GM10248 (cell line): Measurements from ENCODE around the gene C10orf90.

Experiments used
- CTCF ChIA-PET: fragments of 300-600 bp; sonication (Branson Sonifier 250); formaldehyde crosslinking; extraction: SDS; loops from one replicate; lab custom pipeline; 2021; ENCODE audit warnings: antibody characterized with exemption; lab: Yijun Ruan, JAX
- POLR2A ChIA-PET: fragments of 350-650 bp; sonication (Branson Sonifier 250); formaldehyde crosslinking; extraction: SDS; loops from one replicate; lab custom pipeline; 2020; ENCODE audit warnings: antibody characterized with exemption; lab: Yijun Ruan, JAX
- DNase-seq: peaks from one replicate; pipeline ENCODE4 v3.0.0; 2012; ENCODE audit errors: extremely low spot score
- CTCF ChIP-seq: IDR thresholded peaks from 2 replicates; pipeline ENCODE4 v1.5.1; 2012; ENCODE audit warnings: mild to moderate bottlenecking, low read depth; ENCODE audit errors: extremely low read depth, missing control alignments, control extremely low read depth

C10orf90 gene

GRCh38 chr10:126499744-126500143 is 170.7 kb downstream of the C10orf90 start:
- no peak for DNase-seq
- no peak for TF ChIP-seq CTCF
- ChIA-PET POLR2A (no interaction called here), CTCF (no interaction called here)

- ChIA-PET POLR2A (no interaction called here), CTCF (interaction anchor here (1.4 kb wide), 1 partner anchor 30 kb away, joined by 3 read pairs; no protein-coding TSS in a partner anchor)
- TF ChIP-seq CTCF = no peak
- DNase-seq = no peak
Measured at GRCh38 chr10:126497672-126498071, 172.8 kb downstream of the C10orf90 start.

- POLR2A ChIA-PET = no interaction called here
- no peak for DNase-seq
- CTCF ChIA-PET = interaction anchor here (1.4 kb wide), 1 partner anchor 31 kb away, joined by 3 read pairs; no protein-coding TSS in a partner anchor
- TF ChIP-seq CTCF = no peak
Measured at GRCh38 chr10:126496771-126497545, 173.5 kb downstream of the C10orf90 start.

- POLR2A ChIA-PET = no interaction called here
- no peak for TF ChIP-seq CTCF
- CTCF ChIA-PET = no interaction called here
- no peak for DNase-seq
Measured at GRCh38 chr10:126491476-126491875, 179.0 kb downstream of the C10orf90 start.

GRCh38 chr10:126481181-126481580 is 189.3 kb downstream of the C10orf90 start:
- ChIA-PET POLR2A (no interaction called here), CTCF (no interaction called here)
- TF ChIP-seq CTCF = no peak
- DNase-seq = no peak

- CTCF ChIA-PET = no interaction called here
Measured at GRCh38 chr10:126480648-126481047, 189.8 kb downstream of the C10orf90 start.

More at GRCh38 chr10:126480648-126481047, 189.8 kb downstream of the C10orf90 start:
- POLR2A ChIA-PET = no interaction called here
- DNase-seq = no peak
- TF ChIP-seq CTCF = no peak
